ENCODE measurements around the gene GAS6. TPM values are rescaled to one million over a fixed set of nuclear protein-coding genes. Genes with fewer than 3 reads are reported as not detected.

Gene GAS6
- total and polyA plus RNA-seq, 2 donors (not counting 1 experiment from before 2014, with no cell fraction given), result 0.25 to 0.78 TPM

DNA sequence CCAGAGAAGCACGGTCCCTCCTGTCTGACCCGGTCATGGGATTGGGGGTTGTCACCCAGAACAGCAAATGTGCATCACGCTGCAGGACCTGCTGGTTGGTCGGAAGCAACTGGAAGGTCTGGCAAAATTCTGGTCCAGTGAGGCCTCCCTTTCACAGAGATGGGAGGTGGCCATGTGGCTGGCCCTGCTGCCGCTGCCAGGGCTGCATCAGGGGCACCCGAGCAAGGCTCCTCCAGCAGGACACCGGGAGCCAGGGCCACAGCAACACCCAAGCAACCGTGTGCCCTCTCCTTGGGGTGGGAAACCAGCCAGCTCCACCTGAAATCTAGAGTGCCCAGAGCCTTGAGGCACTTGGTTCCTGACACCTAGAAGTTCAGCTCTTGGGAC is 11.5 kb upstream of the GAS6 start:
- Mint-ChIP-seq H3K27me3 (peaks cover 46% of the 10 kb centered on the region), H3K4me1 (peaks cover 4% of the 10 kb centered on the region), H3K4me3 (no peak overlapping the region), H3K9me3 (ENCODE audit: insufficient read depth) (no peaks in the 10 kb centered on the region), H3K27ac (no peak overlapping the region)
- Histone ChIP-seq H3K4me2 (replicated peaks; ENCODE audit: low read depth, low read length, poor library complexity, severe bottlenecking) (no peak overlapping the region), H3K27ac (ENCODE audit: low read length in 2 of 2) (no peak overlapping the region), H3K79me2 (ENCODE audit: control insufficient read depth, insufficient read depth, low read length) (no peaks in the 10 kb centered on the region), H2AFZ (ENCODE audit: insufficient read depth, low read depth, low read length, poor library complexity, severe bottlenecking) (no peak overlapping the region), H3K27me3 (replicated peaks in 1 of 4; ENCODE audit: control extremely low read depth in 1 of 4, control insufficient read depth in 3 of 4, insufficient read depth in 4 of 4, low read length in 3 of 4) (peaks cover 0 to 17% (median 4%) of the 10 kb centered on the region in 4 experiments), H4K20me1 (ENCODE audit: control insufficient read depth, insufficient read depth, low read length, poor library complexity, severe bottlenecking) (no peaks in the 10 kb centered on the region), H3K36me3 (replicated peaks in 1 of 2; ENCODE audit: control extremely low read depth in 1 of 2, control insufficient read depth in 1 of 2, extremely low read depth in 1 of 2, insufficient read depth in 2 of 2, low read length in 1 of 2) (no peaks in the 10 kb centered on the region), H3K4me1 (ENCODE audit: control insufficient read depth in 2 of 2, insufficient read depth in 2 of 2, low read length in 2 of 2) (no peaks in the 10 kb centered on the region), H3K9me3 (ENCODE audit: control extremely low read depth in 1 of 3, control insufficient read depth in 2 of 3, insufficient read depth in 1 of 3, low read length in 2 of 3) (peaks cover 0 to 31% (median 0%) of the 10 kb centered on the region in 3 donors), H3K9ac (ENCODE audit: low read length) (no peak overlapping the region), H3K4me3 (ENCODE audit: control extremely low read depth in 1 of 5, extremely low read depth in 1 of 5, insufficient read depth in 1 of 5, low read depth in 2 of 5, low read length in 4 of 5) (no peak overlapping the region)
- intact Hi-C loops (cut with micrococcal nuclease), result no loop called here
- ChIA-PET POLR2A (no interaction called here), CTCF (no interaction called here)
- no peak for DNase-seq
- ATAC-seq (ENCODE audit: low read depth), result no peak
- WGBS (ENCODE audit: insufficient coverage), result 78% methylated on average over 8 of the region's 8 CpGs
- TF ChIP-seq EZH2 (IDR thresholded peaks at IDR 0.05; ENCODE audit: borderline replicate concordance, insufficient read depth, low read depth, low read length, poor library complexity, severe bottlenecking), result no peak
- TF ChIP-seq, protein P1, sequence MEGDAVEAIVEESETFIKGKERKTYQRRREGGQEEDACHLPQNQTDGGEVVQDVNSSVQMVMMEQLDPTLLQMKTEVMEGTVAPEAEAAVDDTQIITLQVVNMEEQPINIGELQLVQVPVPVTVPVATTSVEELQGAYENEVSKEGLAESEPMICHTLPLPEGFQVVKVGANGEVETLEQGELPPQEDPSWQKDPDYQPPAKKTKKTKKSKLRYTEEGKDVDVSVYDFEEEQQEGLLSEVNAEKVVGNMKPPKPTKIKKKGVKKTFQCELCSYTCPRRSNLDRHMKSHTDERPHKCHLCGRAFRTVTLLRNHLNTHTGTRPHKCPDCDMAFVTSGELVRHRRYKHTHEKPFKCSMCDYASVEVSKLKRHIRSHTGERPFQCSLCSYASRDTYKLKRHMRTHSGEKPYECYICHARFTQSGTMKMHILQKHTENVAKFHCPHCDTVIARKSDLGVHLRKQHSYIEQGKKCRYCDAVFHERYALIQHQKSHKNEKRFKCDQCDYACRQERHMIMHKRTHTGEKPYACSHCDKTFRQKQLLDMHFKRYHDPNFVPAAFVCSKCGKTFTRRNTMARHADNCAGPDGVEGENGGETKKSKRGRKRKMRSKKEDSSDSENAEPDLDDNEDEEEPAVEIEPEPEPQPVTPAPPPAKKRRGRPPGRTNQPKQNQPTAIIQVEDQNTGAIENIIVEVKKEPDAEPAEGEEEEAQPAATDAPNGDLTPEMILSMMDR (IDR thresholded peaks at IDR 0.05), result no peak

DNA sequence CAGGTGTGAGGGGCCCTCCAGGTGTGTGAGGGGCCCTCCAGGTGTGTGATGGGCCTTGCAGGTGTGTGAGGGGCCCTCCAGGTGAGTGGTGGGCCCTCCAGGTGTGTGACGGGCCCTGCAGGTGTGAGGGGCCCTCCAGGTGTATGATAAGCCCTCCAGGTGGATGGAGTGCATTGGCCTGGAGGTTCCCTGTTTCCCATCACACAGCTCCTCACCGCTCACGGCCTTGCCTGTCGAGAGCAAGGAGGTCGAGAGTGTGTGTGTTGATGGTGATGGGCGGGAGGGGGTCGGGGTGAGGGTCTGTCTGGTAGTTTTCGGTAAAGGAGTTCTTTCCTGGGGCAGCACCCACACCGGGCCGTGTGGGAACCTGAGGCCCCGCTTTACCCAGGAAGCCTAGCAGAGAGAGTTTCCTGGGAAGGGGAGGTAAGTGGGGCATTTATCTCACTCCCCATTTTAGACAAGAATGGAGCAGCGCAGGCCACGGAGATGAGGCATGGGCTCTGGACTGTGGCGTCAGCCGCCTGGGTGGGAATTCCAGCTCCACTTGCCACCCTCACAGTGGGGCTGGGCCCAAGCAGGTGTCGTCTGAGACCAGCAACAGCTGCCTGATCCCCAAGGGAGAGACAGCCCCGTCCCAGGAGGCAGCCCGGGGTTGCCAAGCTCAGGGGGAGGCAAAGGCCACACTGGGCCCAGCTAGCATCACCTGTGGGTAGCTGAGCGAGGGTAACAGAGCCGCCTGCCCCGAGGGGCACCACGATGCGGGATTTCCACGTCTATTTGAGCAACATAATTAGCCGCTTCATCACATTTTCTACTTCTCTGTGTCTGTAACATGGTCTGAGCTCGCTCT is 10.9 kb upstream of the GAS6 start:
- Mint-ChIP-seq H3K27me3 (peaks cover 46% of the 10 kb centered on the region), H3K27ac (no peak overlapping the region), H3K9me3 (ENCODE audit: insufficient read depth) (no peaks in the 10 kb centered on the region), H3K4me3 (no peak overlapping the region), H3K4me1 (peaks cover 4% of the 10 kb centered on the region)
- Histone ChIP-seq H2AFZ (ENCODE audit: insufficient read depth, low read depth, low read length, poor library complexity, severe bottlenecking) (no peak overlapping the region), H3K4me1 (ENCODE audit: control insufficient read depth in 2 of 2, insufficient read depth in 2 of 2, low read length in 2 of 2) (no peaks in the 10 kb centered on the region), H3K9me3 (ENCODE audit: control extremely low read depth in 1 of 3, control insufficient read depth in 2 of 3, insufficient read depth in 1 of 3, low read length in 2 of 3) (peaks cover 0 to 31% (median 0%) of the 10 kb centered on the region in 3 donors), H4K20me1 (ENCODE audit: control insufficient read depth, insufficient read depth, low read length, poor library complexity, severe bottlenecking) (no peaks in the 10 kb centered on the region), H3K79me2 (ENCODE audit: control insufficient read depth, insufficient read depth, low read length) (no peaks in the 10 kb centered on the region), H3K9ac (ENCODE audit: low read length) (no peak overlapping the region), H3K27me3 (replicated peaks in 1 of 4; ENCODE audit: control extremely low read depth in 1 of 4, control insufficient read depth in 3 of 4, insufficient read depth in 4 of 4, low read length in 3 of 4) (peaks cover 0 to 17% (median 4%) of the 10 kb centered on the region in 4 experiments), H3K4me3 (ENCODE audit: control extremely low read depth in 1 of 5, extremely low read depth in 1 of 5, insufficient read depth in 1 of 5, low read depth in 2 of 5, low read length in 4 of 5) (no peak overlapping the region), H3K27ac (ENCODE audit: low read length in 2 of 2) (no peak overlapping the region), H3K4me2 (replicated peaks; ENCODE audit: low read depth, low read length, poor library complexity, severe bottlenecking) (no peak overlapping the region), H3K36me3 (replicated peaks in 1 of 2; ENCODE audit: control extremely low read depth in 1 of 2, control insufficient read depth in 1 of 2, extremely low read depth in 1 of 2, insufficient read depth in 2 of 2, low read length in 1 of 2) (no peaks in the 10 kb centered on the region)
- TF ChIP-seq, protein P1 (IDR thresholded peaks at IDR 0.05), result no peak
- no peak for TF ChIP-seq EZH2 (IDR thresholded peaks at IDR 0.05; ENCODE audit: borderline replicate concordance, insufficient read depth, low read depth, low read length, poor library complexity, severe bottlenecking)
- ChIA-PET POLR2A (no interaction called here), CTCF (no interaction called here)
- WGBS (ENCODE audit: insufficient coverage), result 63% methylated on average over 18 of the region's 26 CpGs
- intact Hi-C loops (cut with micrococcal nuclease), result no loop called here
- DNase-seq (no peak), ATAC-seq (ENCODE audit: low read depth) (no peak)
